H1 (cell line): ENCODE data around the gene CBL. TPM values are rescaled to one million over a fixed set of nuclear protein-coding genes. Genes with fewer than 3 reads are reported as not detected.

ENCODE experiments used
- CTCF ChIA-PET: fragments of 300-600 bp; sonication (Branson Sonifier 250); formaldehyde crosslinking; loops from one replicate; lab custom pipeline; 2021; ENCODE audit not compliant: partially characterized antibody; lab: Charles Lee
- POLR2A ChIA-PET: fragments of 300-600 bp; sonication (Branson Sonifier 250); formaldehyde crosslinking; loops from one replicate; lab custom pipeline; 2021; ENCODE audit warnings: inconsistent platforms; ENCODE audit not compliant: partially characterized antibody; lab: Charles Lee
- DNase-seq, 2 experiments: peaks; one replicate each; pipeline versions ENCODE4 v3.0.0 to v3.0.0-alpha.2; 2010 to 2022; ENCODE audit warnings: low spot score in 2 of 2, low read depth in 1 of 2, mixed read lengths in 1 of 2
- FAIRE-seq: peaks from 2 replicates; lab custom pipeline; 2011; peaks lifted over from hg19 to GRCh38; lab: Jason Lieb, UNC
- H2AFZ ChIP-seq: 2 replicates; pipeline ENCODE4 v1.8.1; 2012; ENCODE audit warnings: low read length, inconsistent platforms
- H2AK5ac ChIP-seq: 2 replicates; pipeline ENCODE4 v1.6.1; 2013; ENCODE audit warnings: low read depth, low read length
- H2BK120ac ChIP-seq: replicated peaks from 2 replicates; pipeline ENCODE3; 2013; ENCODE audit warnings: low read depth, low read length, inconsistent platforms
- H2BK12ac ChIP-seq: 2 replicates; pipeline ENCODE4 v1.6.1; 2013; ENCODE audit warnings: low read depth, low read length
- H2BK15ac ChIP-seq: 2 replicates; pipeline ENCODE4 v1.6.1; 2013; ENCODE audit warnings: low read length
- H2BK20ac ChIP-seq: 2 replicates; pipeline ENCODE4 v1.6.1; 2013; ENCODE audit warnings: low read length
- H2BK5ac ChIP-seq: 2 replicates; pipeline ENCODE4 v1.6.1; 2013; ENCODE audit warnings: low read depth, low read length
- H3K14ac ChIP-seq: 2 replicates; pipeline ENCODE4 v1.6.1; 2013; ENCODE audit warnings: inconsistent platforms; ENCODE audit not compliant: insufficient read length
- H3K18ac ChIP-seq: 2 replicates; pipeline ENCODE4 v1.6.1; 2013; ENCODE audit warnings: low read length; ENCODE audit errors: extremely low read depth
- H3K23ac ChIP-seq: 2 replicates; pipeline ENCODE4 v1.6.1; 2013; ENCODE audit warnings: inconsistent platforms; ENCODE audit not compliant: insufficient read length
- H3K23me2 ChIP-seq: 2 replicates; pipeline ENCODE4 v1.6.1; 2013; ENCODE audit warnings: low read depth, low read length
- H3K27ac ChIP-seq: 2 replicates; pipeline ENCODE4 v1.6.1; 2011; ENCODE audit warnings: low read depth, low read length, inconsistent platforms
- H3K27me3 ChIP-seq, 4 experiments: replicated peaks in 1 of 4; 1 replicate in 1 of 4; 2 replicates in 3 of 4; pipeline versions ENCODE4 v1.6.1 to v1.8.1; 2011 to 2013; ENCODE audit warnings: low read length in 3 of 4, mild to moderate bottlenecking in 3 of 4, inconsistent platforms in 2 of 4, mixed read lengths in 2 of 4, moderate library complexity in 1 of 4; ENCODE audit not compliant: control insufficient read depth in 3 of 4, insufficient read depth in 3 of 4; ENCODE audit errors: extremely low read depth in 1 of 4
- H3K36me3 ChIP-seq, 4 experiments: 2 replicates each; pipeline versions ENCODE4 v1.6.1 to v1.8.1; 2011 to 2013; ENCODE audit warnings: mild to moderate bottlenecking in 4 of 4, low read length in 3 of 4, moderate library complexity in 2 of 4, control low read depth in 1 of 4, inconsistent platforms in 1 of 4; ENCODE audit not compliant: insufficient read depth in 4 of 4, control insufficient read depth in 2 of 4
- H3K4ac ChIP-seq: replicated peaks from 2 replicates; pipeline ENCODE3; 2013; ENCODE audit warnings: low read length, low read depth, mixed read lengths, inconsistent platforms; ENCODE audit not compliant: insufficient read length
- H3K4me1 ChIP-seq, 4 experiments: replicated peaks in 1 of 4; 1 replicate in 1 of 4; 2 replicates in 3 of 4; pipeline versions ENCODE4 v1.6.1 to v1.8.1; 2011 to 2013; ENCODE audit warnings: low read length in 3 of 4, inconsistent platforms in 2 of 4, mixed read lengths in 1 of 4; ENCODE audit not compliant: insufficient read depth in 4 of 4, control insufficient read depth in 3 of 4
- H3K4me2 ChIP-seq, 2 experiments: 2 replicates each; pipeline versions ENCODE4 v1.6.1 to v1.8.1; 2011 to 2013; ENCODE audit warnings: low read depth in 2 of 2, low read length in 2 of 2, control low read depth in 1 of 2, inconsistent platforms in 1 of 2, mild to moderate bottlenecking in 1 of 2; ENCODE audit not compliant: insufficient read depth in 1 of 2
- H3K4me3 ChIP-seq, 4 experiments: fragments of 200-600, 300-600 bp in 1 of 4; sonication (generic), shearing (Covaris generic), sonication (Bioruptor Twin) in 1 of 4; 2 replicates each; pipeline versions ENCODE4 v1.5.1 to v1.8.1; 2011 to 2016; ENCODE audit warnings: low read length in 4 of 4, low read depth in 3 of 4, control low read depth in 2 of 4, inconsistent platforms in 2 of 4, mild to moderate bottlenecking in 2 of 4, mixed read lengths in 1 of 4, moderate library complexity in 1 of 4; ENCODE audit not compliant: insufficient read depth in 2 of 4; ENCODE audit errors: extremely low read depth in 1 of 4
- H3K56ac ChIP-seq: replicated peaks from 2 replicates; pipeline ENCODE3; 2013; ENCODE audit warnings: low read depth, mild to moderate bottlenecking, mixed read lengths, low read length, inconsistent platforms; ENCODE audit not compliant: insufficient read length
- H3K79me1 ChIP-seq: 2 replicates; pipeline ENCODE4 v1.6.1; 2013; ENCODE audit warnings: low read depth, low read length, control low read depth
- H3K79me2 ChIP-seq, 2 experiments: 2 replicates each; pipeline versions ENCODE4 v1.6.1 to v1.8.1; 2012 to 2013; ENCODE audit warnings: low read length in 2 of 2, mild to moderate bottlenecking in 2 of 2, inconsistent platforms in 1 of 2; ENCODE audit not compliant: insufficient read depth in 2 of 2, control insufficient read depth in 1 of 2
- H3K9ac ChIP-seq, 4 experiments: replicated peaks in 1 of 4; 1 replicate in 1 of 4; 2 replicates in 3 of 4; pipeline versions ENCODE4 v1.6.1 to v1.8.1; 2011 to 2013; ENCODE audit warnings: low read depth in 3 of 4, low read length in 3 of 4, control low read depth in 2 of 4, mild to moderate bottlenecking in 2 of 4, moderate library complexity in 2 of 4, inconsistent platforms in 1 of 4; ENCODE audit errors: extremely low read depth in 1 of 4
- H3K9me3 ChIP-seq, 2 experiments: 2 replicates each; pipeline versions ENCODE4 v1.6.1 to v1.8.1; 2012 to 2013; ENCODE audit warnings: mild to moderate bottlenecking in 2 of 2, moderate library complexity in 2 of 2, control low read depth in 1 of 2, inconsistent platforms in 1 of 2, low read depth in 1 of 2, low read length in 1 of 2, mixed read lengths in 1 of 2; ENCODE audit not compliant: insufficient read depth in 2 of 2
- H4K20me1 ChIP-seq, 2 experiments: replicated peaks in 1 of 2; 2 replicates each; pipeline versions ENCODE3 to v1.8.1; 2011 to 2013; ENCODE audit warnings: inconsistent platforms in 2 of 2, low read length in 2 of 2, mild to moderate bottlenecking in 1 of 2; ENCODE audit not compliant: insufficient read depth in 2 of 2, control insufficient read depth in 1 of 2
- H4K5ac ChIP-seq: 2 replicates; pipeline ENCODE4 v1.6.1; 2013; ENCODE audit warnings: low read length, low read depth, mixed read lengths, inconsistent platforms; ENCODE audit not compliant: insufficient read length
- H4K8ac ChIP-seq: 2 replicates; pipeline ENCODE4 v1.8.0; 2013; ENCODE audit warnings: mild to moderate bottlenecking, moderate library complexity, low read length, inconsistent platforms; ENCODE audit not compliant: insufficient read depth; ENCODE audit errors: extremely low read depth
- H4K91ac ChIP-seq: replicated peaks from 2 replicates; pipeline ENCODE3; 2013; ENCODE audit warnings: low read length, mixed read lengths, inconsistent platforms; ENCODE audit not compliant: insufficient read length
- BCL11A ChIP-seq, 2 experiments: IDR thresholded peaks; one replicate each; pipeline ENCODE4 v1.6.1; 2011; ENCODE audit warnings: low read depth in 2 of 2, low read length in 2 of 2, mild to moderate bottlenecking in 2 of 2
- CBX8 ChIP-seq: fragments of 300-800, 300-1000 bp; sonication (generic); IDR thresholded peaks from 2 replicates; pipeline ENCODE4 v1.7.1; 2016; ENCODE audit warnings: low read depth, low read length, borderline replicate concordance
- HDAC2 ChIP-seq, 2 experiments: fragments of 300-600 bp in 1 of 2; sonication (generic) in 1 of 2; IDR thresholded peaks; 2 replicates each; pipeline ENCODE4 v1.6.1; 2011 to 2012; ENCODE audit warnings: low read depth in 2 of 2, low read length in 2 of 2, mild to moderate bottlenecking in 2 of 2, moderate library complexity in 2 of 2, borderline replicate concordance in 1 of 2, inconsistent platforms in 1 of 2
- KDM1A ChIP-seq: fragments of 200-600, 300-600 bp; sonication (generic); IDR thresholded peaks from 2 replicates; pipeline ENCODE4 v1.7.1; 2016; ENCODE audit warnings: mild to moderate bottlenecking, low read length, borderline replicate concordance
- KDM4A ChIP-seq: IDR thresholded peaks from one replicate; pipeline ENCODE4 v1.7.1; 2012; ENCODE audit warnings: low read depth, mild to moderate bottlenecking, moderate library complexity, low read length, inconsistent platforms; ENCODE audit not compliant: severe bottlenecking
- RNF2 ChIP-seq: fragments of 200-900, 300-1000 bp; sonication (generic); IDR thresholded peaks from 2 replicates; pipeline ENCODE4 v1.7.1; 2016; ENCODE audit warnings: borderline replicate concordance, low read depth, mild to moderate bottlenecking, antibody characterized with exemption, low read length; ENCODE audit not compliant: poor library complexity, severe bottlenecking; ENCODE audit errors: missing control alignments
- SIX5 ChIP-seq: IDR thresholded peaks from 2 replicates; pipeline ENCODE4 v1.6.1; 2011; ENCODE audit warnings: mild to moderate bottlenecking, low read depth, low read length
- SP4 ChIP-seq: IDR thresholded peaks from 2 replicates; pipeline ENCODE4 v1.6.1; 2012; ENCODE audit warnings: low read length, inconsistent platforms
- SRF ChIP-seq: IDR thresholded peaks from 2 replicates; pipeline ENCODE4 v1.6.1; 2011; ENCODE audit warnings: mild to moderate bottlenecking, low read depth, low read length, moderate library complexity
- SUZ12 ChIP-seq: fragments of 200-600 bp; sonication (generic); IDR thresholded peaks from 2 replicates; pipeline ENCODE4 v1.6.1; 2012; ENCODE audit warnings: mild to moderate bottlenecking, inconsistent platforms, low read length, moderate library complexity, mixed read lengths
- TAF1 ChIP-seq: IDR thresholded peaks from 2 replicates; pipeline ENCODE4 v1.6.1; 2011; ENCODE audit warnings: mild to moderate bottlenecking, low read depth, low read length
- TEAD4 ChIP-seq: IDR thresholded peaks from 2 replicates; pipeline ENCODE4 v1.6.1; 2012; ENCODE audit warnings: low read depth, low read length, inconsistent platforms, mixed read lengths
- WGBS, 2 experiments: shearing (Covaris generic) in 1 of 2; methylation state at CpG; one replicate each; pipeline versions ENCODE4 v1.1.6 to v1.1.7; 2013 to 2015; ENCODE audit warnings: low lambda C conversion rate in 2 of 2, mixed read lengths in 2 of 2, inconsistent platforms in 1 of 2, low coverage in 1 of 2, missing lambda C conversion rate in 1 of 2; ENCODE audit not compliant: insufficient replicate concordance in 2 of 2, insufficient coverage in 1 of 2, insufficient read length in 1 of 2; ENCODE audit errors: extremely low coverage in 1 of 2, missing lambda C conversion rate in 1 of 2; 5-methylcytosine and 5-hydroxymethylcytosine counted together
- polyA plus RNA-seq, 7 experiments: library from polyadenylated mRNA; depleted of rRNA in 3 of 7; stranded (reverse) in 5 of 7; unstranded in 2 of 7; fragments of >200 nt in 5 of 7; fragments of 200-250 nt in 2 of 7; gene quantifications; 1 replicate in 5 of 7; 2 replicates in 1 of 7; 4 replicates in 1 of 7; pipeline versions ENCODE4 v1.2.1 to v1.2.3, GENCODE V29; 2011 to 2013; ENCODE audit warnings: missing spikeins in 2 of 7, mixed read lengths in 2 of 7
- total RNA-seq: library from RNA; stranded (reverse); fragmentation: NEBNext Ultra II Directional; extraction: Animal tissue kit (Norgen Biotek cat#: 25700); gene quantifications from 2 replicates; pipeline ENCODE4 v1.2.1, GENCODE V29; 2021

CBL gene
- total and polyA plus RNA-seq, 2 of the 8 experiments (the other 6 are each of a cell fraction or from before 2014, with no cell fraction given), result 23.1 to 57.8 TPM

DNA sequence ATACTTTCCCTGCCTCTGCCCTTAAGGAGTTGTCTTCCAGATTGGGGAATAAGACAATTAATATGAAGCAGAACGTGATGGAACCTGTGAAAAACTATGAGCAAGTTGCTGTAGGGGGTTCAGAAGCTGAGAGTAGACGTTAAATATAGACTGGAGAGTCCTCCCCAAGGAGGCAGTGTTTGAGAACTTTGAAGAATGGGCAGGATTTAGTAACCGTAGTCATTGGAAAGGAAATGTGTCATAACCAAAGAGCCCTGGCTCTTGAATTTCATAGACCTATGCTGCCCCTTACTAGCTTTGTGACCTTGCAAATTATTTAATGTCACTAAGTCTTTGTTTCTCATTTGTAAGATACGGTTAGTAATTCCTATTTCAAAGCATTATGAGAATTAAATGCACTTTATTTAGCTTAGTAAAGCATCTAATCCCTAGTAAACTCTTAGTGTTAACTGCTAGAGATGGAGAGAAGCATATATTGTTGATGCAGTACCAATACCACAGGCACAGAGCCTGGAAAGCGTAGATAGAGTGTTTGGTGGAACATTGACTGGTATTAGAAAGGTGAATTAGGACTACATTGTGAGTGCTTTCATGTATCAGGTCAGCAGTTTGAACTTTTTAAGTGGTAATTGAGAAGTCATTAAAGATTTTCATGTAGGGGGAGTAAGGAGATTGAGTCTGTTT lies 56.7 kb downstream of the CBL start:
- H4K91ac ChIP-seq, result no peak overlapping the region
- H4K5ac ChIP-seq, result no peak overlapping the region
- H3K4me2 ChIP-seq, result no peak overlapping the region
- no peak overlapping the region for H3K23ac ChIP-seq
- no peak overlapping the region for H2BK20ac ChIP-seq
- H2BK12ac ChIP-seq, result no peak overlapping the region
- H3K4me1 ChIP-seq, result peaks cover 0 to 6% (median 0%) of the 10 kb centered on the region in 4 experiments; a peak in 2 of 7 replicates
- peaks cover 3% of the 10 kb centered on the region for H3K79me1 ChIP-seq
- ChIA-PET POLR2A (interaction anchor here (0.5 to 1.3 kb wide), 3 partner anchors 16 to 168 kb away, joined by 3 read pairs; a partner anchor contains a TSS), CTCF (interaction anchor here (0.5 to 2.0 kb wide), 7 partner anchors 9 to 334 kb away, joined by 3 to 8 read pairs (median 3); no protein-coding TSS in a partner anchor)
- WGBS, 2 experiments, result 82% methylated on average over 5 of the region's 5 CpGs; no CpG with 5 or more reads in 1 of the 2 experiments
- H2AK5ac ChIP-seq, result no peak overlapping the region
- no peaks in the 10 kb centered on the region for H3K23me2 ChIP-seq
- H4K20me1 ChIP-seq, result peaks cover 5 to 10% of the 10 kb centered on the region in 2 experiments
- H3K56ac ChIP-seq, result no peak overlapping the region
- peaks cover 0 to 90% of the 10 kb centered on the region in 2 experiments; a peak in 3 of 4 replicates for H3K79me2 ChIP-seq
- no peak overlapping the region for H2BK15ac ChIP-seq
- no peak overlapping the region for H3K4me3 ChIP-seq
- H3K9ac ChIP-seq, result no peak overlapping the region
- no peak overlapping the region for H3K27ac ChIP-seq
- DNase-seq (no peak), FAIRE-seq (no peak)
- no peak overlapping the region for H3K18ac ChIP-seq
- no peaks in the 10 kb centered on the region for H3K36me3 ChIP-seq
- H4K8ac ChIP-seq, result no peak overlapping the region
- H3K4ac ChIP-seq, result no peak overlapping the region
- H2BK120ac ChIP-seq, result no peak overlapping the region
- no peaks in the 10 kb centered on the region for H3K27me3 ChIP-seq
- H2AFZ ChIP-seq, result no peak overlapping the region
- no peak overlapping the region for H2BK5ac ChIP-seq
- no peak overlapping the region for H3K14ac ChIP-seq
- H3K9me3 ChIP-seq, result no peaks in the 10 kb centered on the region
- TF ChIP-seq SUZ12, result no peak
- no peak for TF ChIP-seq CBX8
- no peak for TF ChIP-seq HDAC2 (IDR thresholded peaks at IDR 0.05; ENCODE audit: borderline replicate concordance in 1 of 2, low read depth in 2 of 2, low read length in 2 of 2)
- no peak for TF ChIP-seq TAF1
- no peak for TF ChIP-seq SRF
- no peak for TF ChIP-seq SIX5
- TF ChIP-seq BCL11A (IDR thresholded peaks at IDR 0.05; ENCODE audit: low read depth in 2 of 2, low read length in 2 of 2), result no peak
- TF ChIP-seq KDM4A, result no peak
- no peak for TF ChIP-seq TEAD4
- TF ChIP-seq SP4, result no peak
- TF ChIP-seq KDM1A, result no peak
- TF ChIP-seq RNF2, result no peak
